ENCODE data around the gene SPZ1. TPM values are rescaled to one million over a fixed set of nuclear protein-coding genes. Genes with fewer than 3 reads are reported as not detected.

SPZ1 gene
- total RNA-seq, 1 experiment from 2014 or later, result not detected

DNA sequence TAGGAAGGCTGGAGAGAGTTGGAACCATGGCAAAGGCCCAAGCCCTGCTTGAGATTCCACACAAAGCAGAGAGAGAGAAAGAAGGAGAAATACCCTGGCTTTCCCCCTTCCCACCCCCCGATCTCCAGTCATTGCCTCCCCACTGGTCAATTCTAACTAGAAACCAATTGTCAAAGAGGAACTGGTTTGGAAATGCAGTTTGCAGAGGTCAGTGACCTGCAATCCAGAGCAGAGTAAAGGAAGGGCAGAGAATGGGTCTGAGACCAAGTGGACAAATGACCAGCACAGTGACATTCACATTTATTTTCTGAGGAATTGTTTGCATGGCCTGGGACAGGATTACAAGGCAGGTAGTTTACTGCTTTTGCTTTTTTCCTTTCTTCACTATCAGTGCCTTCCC, 50.6 kb downstream of the SPZ1 start:
- intact Hi-C loops (cut with micrococcal nuclease), result no loop called here
- TF ChIP-seq EZH2phosphoT487 (IDR thresholded peaks at IDR 0.05; ENCODE audit: borderline replicate concordance), result no peak
- no peak for TF ChIP-seq POLR2A (IDR thresholded peaks at IDR 0.05; ENCODE audit: borderline replicate concordance, extremely low read depth, insufficient read depth, insufficient read length)
- TF ChIP-seq, protein P1, sequence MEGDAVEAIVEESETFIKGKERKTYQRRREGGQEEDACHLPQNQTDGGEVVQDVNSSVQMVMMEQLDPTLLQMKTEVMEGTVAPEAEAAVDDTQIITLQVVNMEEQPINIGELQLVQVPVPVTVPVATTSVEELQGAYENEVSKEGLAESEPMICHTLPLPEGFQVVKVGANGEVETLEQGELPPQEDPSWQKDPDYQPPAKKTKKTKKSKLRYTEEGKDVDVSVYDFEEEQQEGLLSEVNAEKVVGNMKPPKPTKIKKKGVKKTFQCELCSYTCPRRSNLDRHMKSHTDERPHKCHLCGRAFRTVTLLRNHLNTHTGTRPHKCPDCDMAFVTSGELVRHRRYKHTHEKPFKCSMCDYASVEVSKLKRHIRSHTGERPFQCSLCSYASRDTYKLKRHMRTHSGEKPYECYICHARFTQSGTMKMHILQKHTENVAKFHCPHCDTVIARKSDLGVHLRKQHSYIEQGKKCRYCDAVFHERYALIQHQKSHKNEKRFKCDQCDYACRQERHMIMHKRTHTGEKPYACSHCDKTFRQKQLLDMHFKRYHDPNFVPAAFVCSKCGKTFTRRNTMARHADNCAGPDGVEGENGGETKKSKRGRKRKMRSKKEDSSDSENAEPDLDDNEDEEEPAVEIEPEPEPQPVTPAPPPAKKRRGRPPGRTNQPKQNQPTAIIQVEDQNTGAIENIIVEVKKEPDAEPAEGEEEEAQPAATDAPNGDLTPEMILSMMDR (IDR thresholded peaks at IDR 0.05 in 2 of 3, conservative IDR thresholded peaks at IDR 0.05 in 1 of 3; ENCODE audit: borderline replicate concordance in 1 of 3, insufficient read depth in 1 of 3, low read depth in 2 of 3, low read length in 2 of 3), result no peak
- no peak for TF ChIP-seq TCF7L2 (IDR thresholded peaks at IDR 0.05; ENCODE audit: borderline replicate concordance, extremely low read depth, insufficient read depth, insufficient read length)
- TF ChIP-seq CEBPB (IDR thresholded peaks at IDR 0.05; ENCODE audit: low read depth), result no peak
- TF ChIP-seq RAD21 (IDR thresholded peaks at IDR 0.05; ENCODE audit: low read depth), result no peak
- TF ChIP-seq FOSL1 (IDR thresholded peaks at IDR 0.05; ENCODE audit: low read depth), result no peak
- no peak for TF ChIP-seq SP1 (IDR thresholded peaks at IDR 0.05; ENCODE audit: low read depth)
- TF ChIP-seq POLR2AphosphoS5 (IDR thresholded peaks at IDR 0.05; ENCODE audit: low read depth, low read length), result no peak
- no peak for TF ChIP-seq EZH2 (IDR thresholded peaks at IDR 0.05)
- no peak for TF ChIP-seq YY1 (IDR thresholded peaks at IDR 0.05; ENCODE audit: extremely low read depth, insufficient replicate concordance, low read depth, low read length)
- no peak for TF ChIP-seq ZFX (IDR thresholded peaks at IDR 0.05)
- TF ChIP-seq, protein P2, sequence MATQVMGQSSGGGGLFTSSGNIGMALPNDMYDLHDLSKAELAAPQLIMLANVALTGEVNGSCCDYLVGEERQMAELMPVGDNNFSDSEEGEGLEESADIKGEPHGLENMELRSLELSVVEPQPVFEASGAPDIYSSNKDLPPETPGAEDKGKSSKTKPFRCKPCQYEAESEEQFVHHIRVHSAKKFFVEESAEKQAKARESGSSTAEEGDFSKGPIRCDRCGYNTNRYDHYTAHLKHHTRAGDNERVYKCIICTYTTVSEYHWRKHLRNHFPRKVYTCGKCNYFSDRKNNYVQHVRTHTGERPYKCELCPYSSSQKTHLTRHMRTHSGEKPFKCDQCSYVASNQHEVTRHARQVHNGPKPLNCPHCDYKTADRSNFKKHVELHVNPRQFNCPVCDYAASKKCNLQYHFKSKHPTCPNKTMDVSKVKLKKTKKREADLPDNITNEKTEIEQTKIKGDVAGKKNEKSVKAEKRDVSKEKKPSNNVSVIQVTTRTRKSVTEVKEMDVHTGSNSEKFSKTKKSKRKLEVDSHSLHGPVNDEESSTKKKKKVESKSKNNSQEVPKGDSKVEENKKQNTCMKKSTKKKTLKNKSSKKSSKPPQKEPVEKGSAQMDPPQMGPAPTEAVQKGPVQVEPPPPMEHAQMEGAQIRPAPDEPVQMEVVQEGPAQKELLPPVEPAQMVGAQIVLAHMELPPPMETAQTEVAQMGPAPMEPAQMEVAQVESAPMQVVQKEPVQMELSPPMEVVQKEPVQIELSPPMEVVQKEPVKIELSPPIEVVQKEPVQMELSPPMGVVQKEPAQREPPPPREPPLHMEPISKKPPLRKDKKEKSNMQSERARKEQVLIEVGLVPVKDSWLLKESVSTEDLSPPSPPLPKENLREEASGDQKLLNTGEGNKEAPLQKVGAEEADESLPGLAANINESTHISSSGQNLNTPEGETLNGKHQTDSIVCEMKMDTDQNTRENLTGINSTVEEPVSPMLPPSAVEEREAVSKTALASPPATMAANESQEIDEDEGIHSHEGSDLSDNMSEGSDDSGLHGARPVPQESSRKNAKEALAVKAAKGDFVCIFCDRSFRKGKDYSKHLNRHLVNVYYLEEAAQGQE (IDR thresholded peaks at IDR 0.05; ENCODE audit: low read depth), result no peak
- TF ChIP-seq JUND (IDR thresholded peaks at IDR 0.05), result no peak
- no peak for TF ChIP-seq EGR1 (IDR thresholded peaks at IDR 0.05; ENCODE audit: low read depth)
- TF ChIP-seq CBX3 (IDR thresholded peaks at IDR 0.05; ENCODE audit: low read depth), result no peak
- no peak for TF ChIP-seq ZNF274 (IDR thresholded peaks at IDR 0.05; ENCODE audit: low read depth, low read length)
- RAD21 ChIA-PET (ENCODE audit: low non-redundant PET in 1 of 2, low total read pairs in 2 of 2, uncharacterized antibody in 2 of 2, unreplicated experiment in 2 of 2), result no interaction called here
- H3K27me3 ChIP-seq (ENCODE audit: insufficient read depth, low read length), result no peaks in the 10 kb centered on the region
- H3K4me1 ChIP-seq (ENCODE audit: control insufficient read depth in 1 of 2, insufficient read depth in 2 of 2, low read length in 2 of 2), result no peaks in the 10 kb centered on the region
- BruUV-seq (replicated peaks), result no TSS peak
- no peaks in the 10 kb centered on the region for H3K36me3 ChIP-seq (ENCODE audit: control insufficient read depth in 1 of 2, insufficient read depth in 2 of 2, low read length in 2 of 2)
- no peak overlapping the region for H3K9ac ChIP-seq (ENCODE audit: low read length)
- no peaks in the 10 kb centered on the region for H3K79me2 ChIP-seq (ENCODE audit: insufficient read depth, low read length)
- H3K27ac ChIP-seq (ENCODE audit: low read depth, low read length), result no peak overlapping the region
- no peak overlapping the region for H3K4me3 ChIP-seq (replicated peaks in 1 of 2; ENCODE audit: low read depth in 1 of 2, low read length in 2 of 2)
- H3K9me3 ChIP-seq (ENCODE audit: control insufficient read depth in 1 of 2, insufficient read depth in 1 of 2, low read depth in 1 of 2, low read length in 2 of 2), result no peaks in the 10 kb centered on the region
- no peak overlapping the region for H2AFZ ChIP-seq (ENCODE audit: low read depth, low read length, poor library complexity, severe bottlenecking)
- no peaks in the 10 kb centered on the region for H3K9me2 ChIP-seq (ENCODE audit: insufficient read depth)
- H4K20me1 ChIP-seq (ENCODE audit: insufficient read depth), result no peaks in the 10 kb centered on the region
- CTCF ChIA-PET, result no interaction called here
- ATAC-seq (no peak), DNase-seq (ENCODE audit: low read depth, low spot score) (no peak)
- no peak overlapping the region for H3K4me2 ChIP-seq (ENCODE audit: low read length)
- POLR2A ChIA-PET, result no interaction called here

Data from HCT116 (cell line).